SK-N-MC (cell line): ENCODE measurements around the gene PNO1.

Source experiments
- EZH2 ChIP-seq: fragments of 200-600 bp; sonication (generic); IDR thresholded peaks from one replicate; pipeline ENCODE4 v1.6.1; 2017; ENCODE audit warnings: antibody characterized with exemption
- POLR2AphosphoS5 ChIP-seq: IDR thresholded peaks from 2 replicates; pipeline ENCODE4 v1.6.1; 2012; ENCODE audit warnings: mild to moderate bottlenecking, low read depth, low read length, borderline replicate concordance

DNA sequence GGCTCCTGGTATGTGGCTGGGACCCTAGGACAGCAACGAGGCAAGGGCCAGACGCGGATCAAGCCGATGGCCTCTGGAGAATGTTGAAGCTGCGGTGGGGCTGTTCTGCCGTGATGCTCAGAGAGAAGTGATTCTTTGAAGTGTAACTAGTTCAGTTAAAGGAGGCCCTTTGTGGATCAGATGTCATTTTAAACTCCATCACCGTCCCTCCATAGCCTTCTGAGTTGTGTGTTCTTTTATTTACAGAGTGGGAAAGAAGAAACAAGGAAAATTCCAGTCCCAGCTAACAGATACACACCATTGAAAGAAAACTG lies 403 bp downstream of the PNO1 start:
- no peak for TF ChIP-seq EZH2
- no peak for TF ChIP-seq POLR2AphosphoS5
